Measurements from ENCODE around the gene FAXDC2. TPM values are rescaled to one million over a fixed set of nuclear protein-coding genes. Genes with fewer than 3 reads are reported as not detected.
A peak's percentile ranks its signal among the peaks of the same experiment; 100 is the strongest.

The FAXDC2 gene
- total RNA-seq, 4 donors from 2014 or later: 17.4 to 57.2 (median 33.7) TPM

- DNase-seq (ENCODE audit: low spot score): no peak
- TF ChIP-seq CTCF (IDR thresholded peaks at IDR 0.05): no peak
- no peak for ATAC-seq (ENCODE audit: low FRiP score)
Measured at GRCh38 chr5:154800582-154800981, 49.8 kb downstream of the FAXDC2 start.

- ATAC-seq (ENCODE audit: low FRiP score) (no peak), DNase-seq (ENCODE audit: low spot score) (no peak)
- TF ChIP-seq CTCF (IDR thresholded peaks at IDR 0.05): no peak
Measured at GRCh38 chr5:154797762-154798161, 52.6 kb downstream of the FAXDC2 start.

GRCh38 chr5:154795235-154795596, 55.2 kb downstream of the FAXDC2 start:
- no peak for DNase-seq (ENCODE audit: low spot score)
- no peak for TF ChIP-seq CTCF (IDR thresholded peaks at IDR 0.05)
- peak; percentile 43 for ATAC-seq (ENCODE audit: low FRiP score)

- DNase-seq (ENCODE audit: low spot score) (no peak), ATAC-seq (ENCODE audit: low FRiP score) (peak; percentile 28)
- TF ChIP-seq CTCF (IDR thresholded peaks at IDR 0.05): no peak
Measured at GRCh38 chr5:154794525-154795234, 55.7 kb downstream of the FAXDC2 start.

GRCh38 chr5:154793599-154794524, 56.5 kb downstream of the FAXDC2 start:
- DNase-seq (ENCODE audit: low spot score): no peak
- no peak for TF ChIP-seq CTCF (IDR thresholded peaks at IDR 0.05)
- ATAC-seq (ENCODE audit: low FRiP score): peak; percentile 25

GRCh38 chr5:154791535-154791934, 58.9 kb downstream of the FAXDC2 start:
- ATAC-seq (ENCODE audit: low FRiP score) (no peak), DNase-seq (ENCODE audit: low spot score) (no peak)
- no peak for TF ChIP-seq CTCF (IDR thresholded peaks at IDR 0.05)
